GM19438 (cell line): Measurements from ENCODE around the gene TMEM50B.

ENCODE experiments used
- ATAC-seq: cut with Tn5 transposase; IDR thresholded peaks from one replicate; pipeline ENCODE4 v1.9.1; 2021; ENCODE audit warnings: low read depth; ENCODE audit not compliant: unreplicated experiment

Gene TMEM50B

GRCh38 chr21:33401630-33401992, 78.2 kb downstream of the TMEM50B start:
- ATAC-seq, result no peak
